Measurements from ENCODE around the gene METTL9.
"Not testable (repeated sequence)": the region's sequence is repeated elsewhere in the genome, so short reads cannot be mapped to it uniquely, and the experiment has no call there.

Gene METTL9

DNA sequence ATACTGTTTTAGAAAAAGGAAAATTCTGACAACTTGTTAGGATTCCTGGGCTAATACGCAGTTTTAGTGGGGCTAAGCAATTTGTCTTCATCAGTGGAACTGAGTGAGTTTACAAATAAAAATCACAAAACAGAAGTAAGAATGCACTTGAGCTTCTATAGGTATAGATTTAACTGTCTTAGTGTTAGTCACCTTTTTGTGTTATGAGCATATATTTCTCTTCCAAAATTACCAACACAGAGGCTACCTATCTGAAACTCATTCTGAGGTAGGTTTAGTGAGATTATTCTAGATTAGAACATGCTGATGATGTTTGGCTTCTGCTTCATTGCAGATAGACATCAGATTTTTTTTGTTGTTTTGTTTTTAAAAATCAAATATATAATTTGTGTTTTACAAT lies 23.2 kb downstream of the METTL9 start:
- in situ Hi-C loops (cut with HindIII; ENCODE audit: low sequenced_read_pairs) = no loop called here
- no peak for DNase-seq (ENCODE audit: low read depth)
- no peak overlapping the region for H3K4me3 ChIP-seq (ENCODE audit: low read depth, low read length)
- TF ChIP-seq, protein P1, sequence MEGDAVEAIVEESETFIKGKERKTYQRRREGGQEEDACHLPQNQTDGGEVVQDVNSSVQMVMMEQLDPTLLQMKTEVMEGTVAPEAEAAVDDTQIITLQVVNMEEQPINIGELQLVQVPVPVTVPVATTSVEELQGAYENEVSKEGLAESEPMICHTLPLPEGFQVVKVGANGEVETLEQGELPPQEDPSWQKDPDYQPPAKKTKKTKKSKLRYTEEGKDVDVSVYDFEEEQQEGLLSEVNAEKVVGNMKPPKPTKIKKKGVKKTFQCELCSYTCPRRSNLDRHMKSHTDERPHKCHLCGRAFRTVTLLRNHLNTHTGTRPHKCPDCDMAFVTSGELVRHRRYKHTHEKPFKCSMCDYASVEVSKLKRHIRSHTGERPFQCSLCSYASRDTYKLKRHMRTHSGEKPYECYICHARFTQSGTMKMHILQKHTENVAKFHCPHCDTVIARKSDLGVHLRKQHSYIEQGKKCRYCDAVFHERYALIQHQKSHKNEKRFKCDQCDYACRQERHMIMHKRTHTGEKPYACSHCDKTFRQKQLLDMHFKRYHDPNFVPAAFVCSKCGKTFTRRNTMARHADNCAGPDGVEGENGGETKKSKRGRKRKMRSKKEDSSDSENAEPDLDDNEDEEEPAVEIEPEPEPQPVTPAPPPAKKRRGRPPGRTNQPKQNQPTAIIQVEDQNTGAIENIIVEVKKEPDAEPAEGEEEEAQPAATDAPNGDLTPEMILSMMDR (IDR thresholded peaks at IDR 0.05; ENCODE audit: low read depth, low read length, missing control alignments) = no peak

DNA sequence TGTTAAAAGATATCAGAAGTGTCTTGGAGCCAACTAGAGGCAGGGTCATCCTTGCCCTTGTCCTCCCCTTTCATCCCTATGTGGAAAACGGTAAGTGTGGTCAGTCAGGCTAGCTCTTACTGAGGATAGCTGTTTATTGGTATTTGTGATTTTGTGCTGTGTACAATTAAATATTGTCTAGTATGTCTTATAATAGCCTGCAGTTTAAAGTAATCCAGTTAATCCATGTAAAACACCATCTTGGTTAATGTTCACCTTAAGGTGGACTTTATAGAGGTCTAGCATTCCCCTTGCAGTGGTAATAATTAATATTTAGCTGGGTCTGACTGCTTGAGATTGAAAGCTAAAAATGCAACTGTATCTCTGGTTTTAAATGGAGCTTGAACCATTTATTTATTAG lies 25.6 kb downstream of the METTL9 start:
- no peak overlapping the region for H3K4me3 ChIP-seq (ENCODE audit: low read depth, low read length)
- in situ Hi-C loops (cut with HindIII; ENCODE audit: low sequenced_read_pairs) = no loop called here
- DNase-seq (ENCODE audit: low read depth) = no peak
- TF ChIP-seq, protein P1 (IDR thresholded peaks at IDR 0.05; ENCODE audit: low read depth, low read length, missing control alignments) = no peak

DNA sequence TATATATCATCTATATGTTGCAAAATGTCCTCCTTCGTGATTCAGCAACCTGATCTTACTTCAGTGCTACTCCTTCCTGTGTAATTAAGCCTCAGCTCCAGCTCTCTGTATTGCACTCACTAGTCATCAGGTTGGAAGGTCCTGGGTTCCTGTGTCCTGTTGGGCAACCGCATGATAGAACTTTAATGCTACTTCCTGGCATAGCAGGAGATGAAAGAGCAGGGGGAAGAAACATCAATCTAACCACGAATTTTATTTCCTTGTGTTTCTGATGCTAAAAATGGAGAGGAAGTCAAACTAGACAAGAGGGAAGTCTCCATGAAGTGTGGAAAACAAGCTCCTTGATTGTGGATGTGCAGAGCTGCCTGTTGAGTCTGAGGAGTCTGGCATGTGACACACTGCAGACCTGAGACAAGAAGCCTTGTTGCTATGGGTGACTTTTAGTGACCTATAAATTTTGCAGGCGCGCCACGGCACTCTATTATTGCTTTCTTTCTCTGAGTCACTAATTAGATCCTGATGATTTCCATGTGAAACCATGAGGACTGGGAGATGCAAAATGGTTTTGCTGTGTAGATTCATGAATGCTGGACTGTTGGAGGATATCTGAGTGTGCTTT lies 27.4 kb downstream of the METTL9 start:
- H3K4me3 ChIP-seq (ENCODE audit: low read depth, low read length) = no peak overlapping the region
- in situ Hi-C loops (cut with HindIII; ENCODE audit: low sequenced_read_pairs) = no loop called here
- TF ChIP-seq, protein P1 (IDR thresholded peaks at IDR 0.05; ENCODE audit: low read depth, low read length, missing control alignments) = no peak
- peak; percentile 65 for DNase-seq (ENCODE audit: low read depth)

DNA sequence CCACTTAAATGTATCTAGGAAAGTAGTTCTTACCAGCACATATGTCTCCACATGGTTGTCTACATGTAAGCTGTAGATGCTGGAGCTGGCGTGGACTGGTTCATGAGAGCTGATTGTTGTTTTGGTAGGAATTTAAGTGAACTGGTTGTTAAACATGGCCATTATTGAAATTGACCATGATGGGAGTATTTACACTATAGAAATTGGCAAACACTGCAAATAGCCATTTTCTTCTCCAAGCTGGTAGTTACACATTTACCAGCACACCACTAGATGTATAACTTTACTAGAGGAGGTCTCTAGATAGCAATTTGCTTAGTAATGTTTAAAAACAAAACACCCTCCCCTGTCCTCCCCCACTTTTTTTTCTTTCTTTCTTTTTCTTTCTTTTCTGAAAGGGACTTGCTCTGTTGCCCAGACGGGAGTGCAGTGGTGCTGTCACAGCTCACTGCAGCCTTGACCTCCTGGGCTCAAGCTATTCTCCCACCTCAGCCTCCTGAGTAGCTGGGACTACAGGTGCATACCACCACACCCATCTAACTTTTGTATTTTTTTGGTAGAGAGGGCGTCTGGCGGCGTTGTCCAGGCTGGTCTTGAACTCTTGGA lies 28.8 kb downstream of the METTL9 start:
- in situ Hi-C loops (cut with HindIII; ENCODE audit: low sequenced_read_pairs) = no loop called here
- TF ChIP-seq, protein P1 (IDR thresholded peaks at IDR 0.05; ENCODE audit: low read depth, low read length, missing control alignments) = no peak
- DNase-seq (ENCODE audit: low read depth) = no peak
- no peak overlapping the region for H3K4me3 ChIP-seq (ENCODE audit: low read depth, low read length)

DNA sequence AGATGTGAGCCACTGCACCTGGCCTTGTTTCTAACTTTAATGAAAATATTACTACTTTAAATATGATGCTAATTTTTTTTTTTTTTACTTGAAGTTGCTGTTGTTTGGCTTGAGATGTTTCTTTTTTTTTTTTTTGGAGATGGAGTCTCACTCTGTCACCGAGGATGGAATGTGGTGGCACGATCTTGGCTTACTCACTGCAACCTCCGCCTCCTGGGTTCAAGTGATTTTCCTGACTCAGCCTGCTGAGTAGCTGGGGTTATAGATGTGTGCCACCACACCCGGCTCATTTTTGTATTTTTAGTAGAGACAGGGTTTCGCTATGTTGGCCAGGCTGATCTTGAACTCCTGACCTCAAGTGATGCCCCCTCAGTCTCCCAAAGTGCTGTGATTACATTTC lies 29.4 kb downstream of the METTL9 start:
- TF ChIP-seq, protein P1 (IDR thresholded peaks at IDR 0.05; ENCODE audit: low read depth, low read length, missing control alignments) = no peak
- no peak for DNase-seq (ENCODE audit: low read depth)
- H3K4me3 ChIP-seq (ENCODE audit: low read depth, low read length) = no peak overlapping the region
- in situ Hi-C loops (cut with HindIII; ENCODE audit: low sequenced_read_pairs) = no loop called here

DNA sequence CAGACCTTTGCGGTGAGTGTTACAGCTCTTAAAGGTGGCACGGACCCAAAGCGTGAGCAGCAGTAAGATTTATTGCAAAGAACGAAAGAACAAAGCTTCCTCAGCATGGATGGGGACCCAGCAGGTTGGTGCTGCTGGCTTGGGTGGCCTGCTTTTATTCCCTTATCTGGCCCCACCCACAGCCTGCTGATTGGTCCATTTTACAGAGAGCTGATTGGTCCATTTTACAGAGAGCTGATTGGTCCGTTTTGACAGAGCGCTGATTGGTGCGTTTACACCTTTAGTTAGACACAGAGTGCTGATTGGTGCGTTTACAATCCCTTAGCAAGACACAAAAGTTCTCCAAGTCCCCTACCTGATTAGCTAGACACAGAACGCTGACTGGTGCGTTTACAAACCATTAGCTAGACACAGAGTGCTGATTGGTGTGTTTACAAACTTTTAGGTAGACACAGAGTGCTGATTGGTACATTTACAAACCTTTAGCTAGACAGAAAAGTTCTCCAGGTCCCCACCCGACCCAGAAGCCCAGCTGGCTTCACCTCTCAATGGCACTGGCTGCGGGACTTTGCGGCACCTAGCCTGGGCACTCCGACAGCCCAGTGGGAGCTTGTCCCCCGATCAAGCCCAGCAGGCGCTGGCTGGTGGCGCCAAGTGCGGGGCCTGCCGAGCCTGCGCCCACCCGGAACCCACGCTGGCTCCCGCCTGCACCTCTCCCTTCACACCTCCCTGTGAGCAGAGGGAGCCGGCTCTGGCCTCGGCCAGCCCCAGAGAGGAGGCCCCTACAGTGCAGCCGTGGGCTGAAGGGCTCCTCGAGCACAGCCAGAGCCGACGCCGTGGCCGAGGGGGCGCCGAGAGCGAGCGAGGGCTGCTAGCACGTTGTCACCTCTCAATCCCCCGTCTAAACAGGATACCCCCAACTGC lies 30.5 kb downstream of the METTL9 start:
- not testable (repeated sequence) for H3K4me3 ChIP-seq (ENCODE audit: low read depth, low read length)

DNA sequence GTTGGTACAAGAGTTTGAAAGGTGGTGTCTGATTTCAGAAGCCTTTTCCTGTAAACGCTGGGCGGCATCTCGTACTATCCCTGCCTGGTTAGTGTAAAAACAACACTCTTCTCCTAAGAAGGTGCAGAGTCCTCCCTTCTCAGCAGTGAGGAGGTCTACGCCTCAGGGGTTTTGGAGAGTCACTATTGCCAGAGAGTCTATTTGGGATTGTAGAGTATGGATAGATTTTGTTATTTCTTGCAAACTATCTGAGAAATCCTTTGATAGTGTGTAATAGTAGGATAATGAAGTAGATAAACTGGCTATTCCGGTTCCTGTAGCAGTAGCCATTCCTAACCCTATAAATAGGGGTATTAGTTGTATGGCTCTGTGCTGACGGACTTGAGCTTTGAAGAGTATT lies 31.5 kb downstream of the METTL9 start:
- H3K4me3 ChIP-seq (ENCODE audit: low read depth, low read length); DNase-seq (ENCODE audit: low read depth); in situ Hi-C loops (cut with HindIII; ENCODE audit: low sequenced_read_pairs): not testable (repeated sequence)

More for the DNA sequence above, 30.5 kb downstream of the METTL9 start:
- DNase-seq (ENCODE audit: low read depth); in situ Hi-C loops (cut with HindIII; ENCODE audit: low sequenced_read_pairs): not testable (repeated sequence)

DNA sequence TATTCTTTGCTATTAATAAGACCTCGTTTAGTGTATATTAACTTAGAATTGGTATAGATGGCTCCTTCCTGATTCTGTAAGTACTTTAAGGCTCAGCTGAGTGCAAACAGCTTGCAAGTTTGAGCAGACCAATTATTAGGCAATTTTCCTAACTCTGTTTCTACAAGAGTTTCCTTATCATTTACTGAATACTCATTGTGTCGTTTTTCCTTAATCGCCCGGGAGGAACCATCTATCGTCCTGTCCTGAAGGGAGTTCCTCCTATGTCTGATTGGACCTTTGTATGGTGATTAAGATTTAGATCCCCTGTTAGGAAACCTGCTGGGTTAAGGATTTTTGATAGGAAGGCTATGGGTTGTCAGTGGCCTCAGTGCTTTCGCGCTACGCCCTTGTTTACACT lies 32.0 kb downstream of the METTL9 start:
- DNase-seq (ENCODE audit: low read depth); H3K4me3 ChIP-seq (ENCODE audit: low read depth, low read length); in situ Hi-C loops (cut with HindIII; ENCODE audit: low sequenced_read_pairs): not testable (repeated sequence)

DNA sequence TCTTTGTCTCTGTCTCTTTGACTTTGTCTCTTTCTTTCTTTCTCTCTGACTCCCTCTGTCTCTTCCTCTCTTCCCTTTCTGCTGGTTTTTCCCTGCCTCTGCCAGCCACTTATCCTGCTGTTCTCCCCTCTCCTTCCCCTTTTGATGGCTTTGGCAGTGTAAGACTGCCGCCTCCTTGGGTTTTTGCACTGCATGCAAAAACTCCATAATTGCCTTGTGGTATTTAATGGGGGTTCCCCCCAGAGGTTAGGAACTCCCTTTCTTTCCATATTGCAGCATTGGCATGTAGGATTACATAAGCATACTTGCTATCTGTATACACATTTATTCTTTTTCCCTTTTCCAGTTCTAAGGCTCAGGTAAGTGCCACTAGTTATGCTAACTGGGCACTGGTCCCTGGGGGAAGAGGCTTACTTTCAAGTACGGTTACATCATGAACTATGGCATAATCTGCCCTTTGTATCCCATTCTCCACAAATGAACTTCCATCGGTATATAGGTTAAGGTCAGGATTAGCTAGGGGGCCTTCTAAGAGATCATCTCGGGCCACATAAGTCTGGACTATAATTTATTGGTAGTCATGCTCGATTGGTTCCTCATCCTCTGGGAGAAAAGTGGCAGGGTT lies 32.7 kb downstream of the METTL9 start:
- not testable (repeated sequence) for H3K4me3 ChIP-seq (ENCODE audit: low read depth, low read length); DNase-seq (ENCODE audit: low read depth)

More for the DNA sequence above, 32.7 kb downstream of the METTL9 start:
- in situ Hi-C loops (cut with HindIII; ENCODE audit: low sequenced_read_pairs) = not testable (repeated sequence)
